BLaER1 treated with 17β-estradiol and CSF1 and Interleukin-3, amounts not matched to agents 10 nM and 100 nM (cell line): Measurements from ENCODE around the gene OSBPL10.

Source experiments
- H3K27ac ChIP-seq, 11 experiments: shearing (Covaris generic); formaldehyde crosslinking; 2 replicates each; pipeline ENCODE4 v1.8.1; 2022
- H3K27me3 ChIP-seq, 11 experiments: shearing (Covaris generic); formaldehyde crosslinking; 2 replicates each; pipeline ENCODE4 v1.8.1; 2022
- H3K36me3 ChIP-seq, 11 experiments: shearing (Covaris generic); formaldehyde crosslinking; 2 replicates each; pipeline ENCODE4 v1.8.1; 2022
- H3K4me1 ChIP-seq, 10 experiments: shearing (Covaris generic); formaldehyde crosslinking; 2 replicates each; pipeline ENCODE4 v1.8.1; 2022
- H3K4me2 ChIP-seq, 11 experiments: shearing (Covaris generic); formaldehyde crosslinking; 2 replicates each; pipeline ENCODE4 v1.8.1; 2022
- H3K4me3 ChIP-seq, 10 experiments: shearing (Covaris generic); formaldehyde crosslinking; 2 replicates each; pipeline ENCODE4 v1.8.1; 2022
- H3K9ac ChIP-seq, 11 experiments: shearing (Covaris generic); formaldehyde crosslinking; 2 replicates each; pipeline ENCODE4 v1.8.1; 2022
- H3K9me3 ChIP-seq, 11 experiments: shearing (Covaris generic); formaldehyde crosslinking; replicated peaks in 1 of 11; 2 replicates each; pipeline ENCODE4 v1.8.1; 2022
- H4K20me1 ChIP-seq, 11 experiments: shearing (Covaris generic); formaldehyde crosslinking; 2 replicates each; pipeline ENCODE4 v1.8.1; 2022
- Cebpa-rat ChIP-seq, 11 experiments: shearing (Covaris generic); IDR thresholded peaks; 2 replicates each; pipeline ENCODE4 v1.8.1; 2022

OSBPL10 gene

GRCh38 chr3:31762888-31763351 lies 218.1 kb downstream of the OSBPL10 start:
- Histone ChIP-seq H3K27ac (no peak overlapping the region), H3K27me3 (no peaks in the 10 kb centered on the region), H3K9ac (no peak overlapping the region), H3K36me3 (no peaks in the 10 kb centered on the region), H3K9me3 (no peaks in the 10 kb centered on the region), H3K4me2 (no peak overlapping the region), H3K4me3 (no peak overlapping the region), H4K20me1 (no peaks in the 10 kb centered on the region), H3K4me1 (peaks cover 0 to 6% (median 0%) of the 10 kb centered on the region in 10 experiments; a peak in 1 of 20 replicates)
- TF ChIP-seq Cebpa-rat (IDR thresholded peaks at IDR 0.05) = no peak

- Histone ChIP-seq H3K4me3 (no peak overlapping the region), H4K20me1 (no peaks in the 10 kb centered on the region), H3K9me3 (no peaks in the 10 kb centered on the region), H3K4me1 (peaks cover 0 to 6% (median 0%) of the 10 kb centered on the region in 10 experiments; a peak in 1 of 20 replicates), H3K9ac (no peak overlapping the region), H3K36me3 (no peaks in the 10 kb centered on the region), H3K27me3 (no peaks in the 10 kb centered on the region), H3K27ac (no peak overlapping the region), H3K4me2 (no peak overlapping the region)
- no peak for TF ChIP-seq Cebpa-rat (IDR thresholded peaks at IDR 0.05)
Observed at GRCh38 chr3:31762097-31762764, 218.8 kb downstream of the OSBPL10 start.

- no peak overlapping the region for H3K4me2 ChIP-seq
- TF ChIP-seq Cebpa-rat (IDR thresholded peaks at IDR 0.05) = no peak
- H3K27me3 ChIP-seq = no peaks in the 10 kb centered on the region
- no peak overlapping the region for H3K27ac ChIP-seq
- no peaks in the 10 kb centered on the region for H3K36me3 ChIP-seq
- H3K9ac ChIP-seq = no peak overlapping the region
- no peaks in the 10 kb centered on the region for H4K20me1 ChIP-seq
- no peaks in the 10 kb centered on the region for H3K9me3 ChIP-seq
- peaks cover 0 to 1% (median 0%) of the 10 kb centered on the region in 10 experiments; a peak in 1 of 20 replicates for H3K4me1 ChIP-seq
- no peak overlapping the region for H3K4me3 ChIP-seq
Observed at GRCh38 chr3:31760654-31761053, 220.4 kb downstream of the OSBPL10 start.

GRCh38 chr3:31758322-31758965 lies 222.6 kb downstream of the OSBPL10 start:
- H3K9ac ChIP-seq = no peak overlapping the region
- no peaks in the 10 kb centered on the region for H3K4me1 ChIP-seq
- H3K9me3 ChIP-seq = no peaks in the 10 kb centered on the region
- H3K27ac ChIP-seq = no peak overlapping the region
- no peak overlapping the region for H3K4me2 ChIP-seq
- TF ChIP-seq Cebpa-rat (IDR thresholded peaks at IDR 0.05) = no peak
- no peaks in the 10 kb centered on the region for H3K36me3 ChIP-seq
- H3K27me3 ChIP-seq = no peaks in the 10 kb centered on the region
- H3K4me3 ChIP-seq = no peak overlapping the region
- no peaks in the 10 kb centered on the region for H4K20me1 ChIP-seq

GRCh38 chr3:31755926-31756658 lies 225.0 kb downstream of the OSBPL10 start:
- H3K9ac ChIP-seq = no peak overlapping the region
- no peaks in the 10 kb centered on the region for H4K20me1 ChIP-seq
- no peaks in the 10 kb centered on the region for H3K27me3 ChIP-seq
- no peak overlapping the region for H3K4me3 ChIP-seq
- no peaks in the 10 kb centered on the region for H3K9me3 ChIP-seq
- no peak overlapping the region for H3K4me2 ChIP-seq
- H3K27ac ChIP-seq = no peak overlapping the region
- no peak for TF ChIP-seq Cebpa-rat (IDR thresholded peaks at IDR 0.05)
- no peaks in the 10 kb centered on the region for H3K4me1 ChIP-seq
- no peaks in the 10 kb centered on the region for H3K36me3 ChIP-seq

- Histone ChIP-seq H3K27ac (no peak overlapping the region), H3K9me3 (no peaks in the 10 kb centered on the region), H4K20me1 (no peaks in the 10 kb centered on the region), H3K4me2 (no peak overlapping the region), H3K27me3 (no peaks in the 10 kb centered on the region), H3K36me3 (no peaks in the 10 kb centered on the region), H3K4me3 (no peak overlapping the region), H3K9ac (no peak overlapping the region), H3K4me1 (no peaks in the 10 kb centered on the region)
- TF ChIP-seq Cebpa-rat (IDR thresholded peaks at IDR 0.05) = no peak
Observed at GRCh38 chr3:31754575-31755278, 226.3 kb downstream of the OSBPL10 start.

GRCh38 chr3:31753050-31753425 lies 228.0 kb downstream of the OSBPL10 start:
- Histone ChIP-seq H3K9ac (no peak overlapping the region), H3K27ac (no peak overlapping the region), H3K4me2 (no peak overlapping the region), H4K20me1 (no peaks in the 10 kb centered on the region), H3K27me3 (no peaks in the 10 kb centered on the region), H3K36me3 (no peaks in the 10 kb centered on the region), H3K4me1 (no peaks in the 10 kb centered on the region), H3K4me3 (no peak overlapping the region), H3K9me3 (no peaks in the 10 kb centered on the region)
- TF ChIP-seq Cebpa-rat (IDR thresholded peaks at IDR 0.05) = no peak

GRCh38 chr3:31752305-31753049 lies 228.6 kb downstream of the OSBPL10 start:
- Histone ChIP-seq H4K20me1 (no peaks in the 10 kb centered on the region), H3K27me3 (no peaks in the 10 kb centered on the region), H3K4me3 (no peak overlapping the region), H3K9ac (no peak overlapping the region), H3K9me3 (no peaks in the 10 kb centered on the region), H3K36me3 (no peaks in the 10 kb centered on the region), H3K4me2 (no peak overlapping the region), H3K4me1 (no peaks in the 10 kb centered on the region), H3K27ac (no peak overlapping the region)
- no peak for TF ChIP-seq Cebpa-rat (IDR thresholded peaks at IDR 0.05)

GRCh38 chr3:31750341-31750740 lies 230.7 kb downstream of the OSBPL10 start:
- Histone ChIP-seq H3K9ac (no peak overlapping the region), H3K27ac (no peak overlapping the region), H3K27me3 (no peaks in the 10 kb centered on the region), H3K9me3 (no peaks in the 10 kb centered on the region), H3K4me3 (no peak overlapping the region), H3K4me1 (no peaks in the 10 kb centered on the region), H4K20me1 (no peaks in the 10 kb centered on the region), H3K36me3 (no peaks in the 10 kb centered on the region), H3K4me2 (no peak overlapping the region)
- TF ChIP-seq Cebpa-rat (IDR thresholded peaks at IDR 0.05) = no peak
